ENCODE measurements around the gene DHX35. TPM values are rescaled to one million over a fixed set of nuclear protein-coding genes. Genes with fewer than 3 reads are reported as not detected.

The DHX35 gene
- total RNA-seq, 1 experiment from 2014 or later = 12.1 TPM

DNA sequence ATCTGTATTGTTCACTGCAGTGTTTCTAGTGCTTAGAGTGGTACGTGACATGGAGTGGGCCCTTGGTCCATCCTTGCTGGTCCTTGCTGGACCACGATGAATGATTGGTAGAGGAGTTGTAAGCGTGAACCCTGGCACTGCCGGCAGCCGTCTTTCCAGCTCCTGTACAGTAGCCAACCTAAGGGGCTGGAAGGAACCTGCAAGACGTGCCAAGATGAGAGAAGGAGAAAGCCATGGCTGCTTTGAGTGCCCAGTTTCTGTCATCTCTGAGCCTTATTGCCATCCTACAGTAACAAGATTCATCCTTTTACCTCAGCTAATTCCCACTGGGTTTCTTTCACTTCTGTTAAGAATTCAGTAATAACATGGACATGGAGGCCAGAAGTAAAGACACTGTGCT is 5.9 kb downstream of the DHX35 start:
- intact Hi-C loops (cut with micrococcal nuclease; ENCODE audit: unreplicated experiment) = no loop called here
- H3K27ac ChIP-seq = no peak overlapping the region
- H4K20me1 ChIP-seq (ENCODE audit: insufficient read depth) = no peaks in the 10 kb centered on the region
- ChIA-PET CTCF (no interaction called here), POLR2A (ENCODE audit: unreplicated experiment) (no interaction called here)
- BruUV-seq (replicated peaks) = no TSS peak
- H3K36me3 ChIP-seq (ENCODE audit: low read depth) = peaks cover 30% of the 10 kb centered on the region
- no peak for DNase-seq
- H3K4me2 ChIP-seq = no peak overlapping the region
- H3F3A ChIP-seq (ENCODE audit: insufficient read depth, low read depth) = 0 out of 2 replicates have a peak, but pooled peaks cover 6% of the 10 kb centered on the region
- TF ChIP-seq, protein P1, sequence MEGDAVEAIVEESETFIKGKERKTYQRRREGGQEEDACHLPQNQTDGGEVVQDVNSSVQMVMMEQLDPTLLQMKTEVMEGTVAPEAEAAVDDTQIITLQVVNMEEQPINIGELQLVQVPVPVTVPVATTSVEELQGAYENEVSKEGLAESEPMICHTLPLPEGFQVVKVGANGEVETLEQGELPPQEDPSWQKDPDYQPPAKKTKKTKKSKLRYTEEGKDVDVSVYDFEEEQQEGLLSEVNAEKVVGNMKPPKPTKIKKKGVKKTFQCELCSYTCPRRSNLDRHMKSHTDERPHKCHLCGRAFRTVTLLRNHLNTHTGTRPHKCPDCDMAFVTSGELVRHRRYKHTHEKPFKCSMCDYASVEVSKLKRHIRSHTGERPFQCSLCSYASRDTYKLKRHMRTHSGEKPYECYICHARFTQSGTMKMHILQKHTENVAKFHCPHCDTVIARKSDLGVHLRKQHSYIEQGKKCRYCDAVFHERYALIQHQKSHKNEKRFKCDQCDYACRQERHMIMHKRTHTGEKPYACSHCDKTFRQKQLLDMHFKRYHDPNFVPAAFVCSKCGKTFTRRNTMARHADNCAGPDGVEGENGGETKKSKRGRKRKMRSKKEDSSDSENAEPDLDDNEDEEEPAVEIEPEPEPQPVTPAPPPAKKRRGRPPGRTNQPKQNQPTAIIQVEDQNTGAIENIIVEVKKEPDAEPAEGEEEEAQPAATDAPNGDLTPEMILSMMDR (conservative IDR thresholded peaks at IDR 0.05) = no peak
- TF ChIP-seq EZH2 (IDR thresholded peaks at IDR 0.05; ENCODE audit: low read depth) = no peak
- no peak overlapping the region for H3K4me3 ChIP-seq
- no peaks in the 10 kb centered on the region for H3K9me3 ChIP-seq (ENCODE audit: insufficient read depth, low read depth)
- peaks cover 32% of the 10 kb centered on the region for H3K79me2 ChIP-seq (ENCODE audit: low read depth)
- peaks cover 15% of the 10 kb centered on the region for H3K4me1 ChIP-seq (replicated peaks; ENCODE audit: insufficient read depth)
- no peaks in the 10 kb centered on the region for H3K27me3 ChIP-seq (ENCODE audit: insufficient read depth, low read depth)
- H3K9me2 ChIP-seq (ENCODE audit: insufficient read depth) = no peaks in the 10 kb centered on the region
- H2AFZ ChIP-seq = no peak overlapping the region

DNA sequence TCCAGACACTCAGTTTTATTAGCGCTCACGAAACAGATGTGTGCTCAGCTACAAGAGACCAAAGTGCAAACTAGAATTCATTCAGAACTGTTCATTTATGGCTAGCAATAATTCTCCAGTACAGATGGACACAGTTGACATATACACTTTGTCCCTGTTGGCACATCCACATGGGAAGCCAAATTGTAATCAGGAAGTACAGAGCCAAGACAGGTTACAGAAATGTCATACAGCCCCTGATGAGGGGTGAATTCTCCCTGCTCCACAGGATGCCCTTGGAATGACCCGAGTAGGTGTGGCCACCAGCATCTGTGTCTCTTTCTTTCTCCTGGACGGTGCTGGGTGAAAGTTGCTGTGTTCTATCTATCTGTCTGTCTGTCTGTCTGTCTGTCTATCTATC is 7.6 kb downstream of the DHX35 start:
- ChIA-PET CTCF (no interaction called here), POLR2A (ENCODE audit: unreplicated experiment) (no interaction called here)
- Histone ChIP-seq H3K27me3 (ENCODE audit: insufficient read depth, low read depth) (no peaks in the 10 kb centered on the region), H3K27ac (peak overlapping the region; percentile 70), H3K4me2 (no peak overlapping the region), H3K36me3 (ENCODE audit: low read depth) (peaks cover 30% of the 10 kb centered on the region), H3K79me2 (ENCODE audit: low read depth) (peaks cover 16% of the 10 kb centered on the region), H3F3A (ENCODE audit: insufficient read depth, low read depth) (0 out of 2 replicates have a peak, but pooled peaks cover 6% of the 10 kb centered on the region), H2AFZ (no peak overlapping the region), H3K9me3 (ENCODE audit: insufficient read depth, low read depth) (no peaks in the 10 kb centered on the region), H3K4me3 (no peak overlapping the region), H3K9me2 (ENCODE audit: insufficient read depth) (no peaks in the 10 kb centered on the region), H3K4me1 (replicated peaks; ENCODE audit: insufficient read depth) (peaks cover 8% of the 10 kb centered on the region; the same call in 1 of the 2 replicates), H4K20me1 (ENCODE audit: insufficient read depth) (no peaks in the 10 kb centered on the region)
- no peak for TF ChIP-seq EZH2 (IDR thresholded peaks at IDR 0.05; ENCODE audit: low read depth)
- TF ChIP-seq, protein P1 (conservative IDR thresholded peaks at IDR 0.05) = no peak
- DNase-seq = peak in 1 of 2 experiments; percentile 35
- no TSS peak for BruUV-seq (replicated peaks)
- intact Hi-C loops (cut with micrococcal nuclease; ENCODE audit: unreplicated experiment) = no loop called here

DNA sequence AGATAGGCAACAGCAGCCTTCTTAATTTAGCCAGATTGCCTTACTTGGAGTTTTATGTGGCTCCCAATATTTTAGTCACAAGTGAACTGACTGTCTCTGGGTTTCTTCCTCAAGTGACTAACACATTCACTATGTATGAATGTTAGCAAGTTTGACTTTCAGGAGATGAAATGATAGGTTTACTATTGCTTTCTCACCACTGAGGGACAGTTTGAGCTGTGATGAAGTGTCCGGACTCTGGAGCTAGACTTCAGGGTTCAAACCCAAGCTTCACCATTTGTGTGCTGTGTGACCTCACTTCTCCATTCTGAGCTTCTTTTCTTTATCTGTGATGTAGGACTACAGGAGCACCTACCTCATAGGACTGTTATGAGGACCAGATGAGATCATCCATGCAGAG is 8.2 kb downstream of the DHX35 start:
- H3K4me1 ChIP-seq (replicated peaks; ENCODE audit: insufficient read depth) = peaks cover 8% of the 10 kb centered on the region; the same call in 1 of the 2 replicates
- ChIA-PET CTCF (no interaction called here), POLR2A (ENCODE audit: unreplicated experiment) (interaction anchor here (0.7 kb wide), 1 partner anchor 8 kb away, joined by 8 read pairs; the partner anchor contains the start of gene DHX35)
- H3K36me3 ChIP-seq (ENCODE audit: low read depth) = peaks cover 30% of the 10 kb centered on the region
- peak in 1 of 2 experiments; percentile 81 for DNase-seq
- BruUV-seq (replicated peaks) = no TSS peak
- no peak overlapping the region for H3K4me2 ChIP-seq
- no peaks in the 10 kb centered on the region for H3K27me3 ChIP-seq (ENCODE audit: insufficient read depth, low read depth)
- H2AFZ ChIP-seq = no peak overlapping the region
- H3K79me2 ChIP-seq (ENCODE audit: low read depth) = peaks cover 11% of the 10 kb centered on the region
- H3K4me3 ChIP-seq = no peak overlapping the region
- H3K27ac ChIP-seq = peak overlapping the region; percentile 70
- H3K9me3 ChIP-seq (ENCODE audit: insufficient read depth, low read depth) = no peaks in the 10 kb centered on the region
- TF ChIP-seq, protein P1 (conservative IDR thresholded peaks at IDR 0.05) = no peak
- TF ChIP-seq EZH2 (IDR thresholded peaks at IDR 0.05; ENCODE audit: low read depth) = no peak
- H3K9me2 ChIP-seq (ENCODE audit: insufficient read depth) = no peaks in the 10 kb centered on the region
- intact Hi-C loops (cut with micrococcal nuclease; ENCODE audit: unreplicated experiment) = no loop called here
- H4K20me1 ChIP-seq (ENCODE audit: insufficient read depth) = peaks cover 3% of the 10 kb centered on the region; the same call in 1 of the 2 replicates
- 0 out of 2 replicates have a peak, but pooled peaks cover 6% of the 10 kb centered on the region for H3F3A ChIP-seq (ENCODE audit: insufficient read depth, low read depth)
